ENCODE results near the gene TUBGCP6.

Gene TUBGCP6

DNA sequence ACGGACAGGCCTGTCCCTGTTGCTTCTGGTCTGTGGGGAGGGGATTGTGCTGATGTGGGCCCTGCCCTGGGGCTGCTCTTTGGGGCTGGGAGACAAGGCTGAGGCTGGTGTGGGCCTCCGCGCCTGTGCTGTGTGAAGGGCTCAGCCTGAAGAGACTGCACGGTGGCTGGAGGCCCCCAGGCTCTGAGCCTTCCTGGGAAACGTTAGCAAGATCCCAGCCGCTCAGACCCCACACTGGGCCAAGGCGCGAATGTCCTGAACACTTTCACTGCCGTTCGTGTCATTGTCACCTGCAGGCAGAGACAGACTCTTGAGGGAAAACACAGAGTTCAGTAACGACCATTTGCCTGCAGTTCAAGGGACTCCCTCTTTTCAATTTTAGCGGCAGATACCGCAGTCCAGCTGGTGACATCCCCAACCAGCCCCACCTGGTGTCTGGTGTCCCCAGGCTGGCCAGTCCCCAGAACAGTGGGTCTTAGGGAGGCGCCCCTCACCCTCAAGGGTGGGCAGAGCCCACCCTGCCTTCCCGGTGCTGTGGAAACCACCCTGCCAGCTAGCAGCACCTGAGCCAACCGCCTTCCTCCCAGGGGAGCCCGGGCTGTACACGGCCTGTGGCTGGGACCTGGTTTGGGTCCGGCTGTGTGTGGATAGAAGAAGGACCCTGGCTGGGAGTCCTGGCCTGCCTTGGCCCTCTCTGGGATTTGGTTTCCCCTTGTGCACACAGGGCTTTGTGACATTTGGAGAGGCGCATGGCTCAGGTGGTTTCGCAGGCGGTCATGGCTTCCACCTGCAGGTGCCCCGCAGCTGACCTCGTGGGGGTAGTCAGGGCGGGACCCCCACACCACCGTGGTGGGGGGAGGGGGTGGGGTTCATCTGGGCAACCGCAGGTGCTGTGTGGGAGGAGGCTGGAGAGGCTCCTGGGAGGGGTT is 68.6 kb downstream of the TUBGCP6 start:
- TF ChIP-seq, protein P1, sequence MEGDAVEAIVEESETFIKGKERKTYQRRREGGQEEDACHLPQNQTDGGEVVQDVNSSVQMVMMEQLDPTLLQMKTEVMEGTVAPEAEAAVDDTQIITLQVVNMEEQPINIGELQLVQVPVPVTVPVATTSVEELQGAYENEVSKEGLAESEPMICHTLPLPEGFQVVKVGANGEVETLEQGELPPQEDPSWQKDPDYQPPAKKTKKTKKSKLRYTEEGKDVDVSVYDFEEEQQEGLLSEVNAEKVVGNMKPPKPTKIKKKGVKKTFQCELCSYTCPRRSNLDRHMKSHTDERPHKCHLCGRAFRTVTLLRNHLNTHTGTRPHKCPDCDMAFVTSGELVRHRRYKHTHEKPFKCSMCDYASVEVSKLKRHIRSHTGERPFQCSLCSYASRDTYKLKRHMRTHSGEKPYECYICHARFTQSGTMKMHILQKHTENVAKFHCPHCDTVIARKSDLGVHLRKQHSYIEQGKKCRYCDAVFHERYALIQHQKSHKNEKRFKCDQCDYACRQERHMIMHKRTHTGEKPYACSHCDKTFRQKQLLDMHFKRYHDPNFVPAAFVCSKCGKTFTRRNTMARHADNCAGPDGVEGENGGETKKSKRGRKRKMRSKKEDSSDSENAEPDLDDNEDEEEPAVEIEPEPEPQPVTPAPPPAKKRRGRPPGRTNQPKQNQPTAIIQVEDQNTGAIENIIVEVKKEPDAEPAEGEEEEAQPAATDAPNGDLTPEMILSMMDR (IDR thresholded peaks at IDR 0.05; ENCODE audit: control insufficient read depth, extremely low read depth, insufficient read depth), result no peak
- no peak overlapping the region for H3K4me3 ChIP-seq (ENCODE audit: low read depth, low read length)
- DNase-seq (ENCODE audit: low read depth), result no peak

DNA sequence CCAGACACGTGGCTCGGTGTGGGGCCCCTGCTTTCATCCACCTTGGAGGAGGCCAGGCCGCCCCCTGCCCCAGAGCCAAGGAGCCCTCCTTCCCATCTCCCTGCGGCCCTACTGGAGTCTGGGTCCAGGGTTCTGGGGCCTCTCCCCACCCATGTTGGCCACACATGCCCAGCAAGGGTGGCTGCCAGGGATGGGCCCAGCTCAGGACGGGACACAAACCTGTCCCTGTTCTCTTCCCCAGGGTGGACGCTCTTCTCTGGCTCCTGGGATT is 69.7 kb downstream of the TUBGCP6 start:
- no peak for DNase-seq (ENCODE audit: low read depth)
- no peak overlapping the region for H3K4me3 ChIP-seq (ENCODE audit: low read depth, low read length)
- TF ChIP-seq, protein P1 (IDR thresholded peaks at IDR 0.05; ENCODE audit: control insufficient read depth, extremely low read depth, insufficient read depth), result no peak

DNA sequence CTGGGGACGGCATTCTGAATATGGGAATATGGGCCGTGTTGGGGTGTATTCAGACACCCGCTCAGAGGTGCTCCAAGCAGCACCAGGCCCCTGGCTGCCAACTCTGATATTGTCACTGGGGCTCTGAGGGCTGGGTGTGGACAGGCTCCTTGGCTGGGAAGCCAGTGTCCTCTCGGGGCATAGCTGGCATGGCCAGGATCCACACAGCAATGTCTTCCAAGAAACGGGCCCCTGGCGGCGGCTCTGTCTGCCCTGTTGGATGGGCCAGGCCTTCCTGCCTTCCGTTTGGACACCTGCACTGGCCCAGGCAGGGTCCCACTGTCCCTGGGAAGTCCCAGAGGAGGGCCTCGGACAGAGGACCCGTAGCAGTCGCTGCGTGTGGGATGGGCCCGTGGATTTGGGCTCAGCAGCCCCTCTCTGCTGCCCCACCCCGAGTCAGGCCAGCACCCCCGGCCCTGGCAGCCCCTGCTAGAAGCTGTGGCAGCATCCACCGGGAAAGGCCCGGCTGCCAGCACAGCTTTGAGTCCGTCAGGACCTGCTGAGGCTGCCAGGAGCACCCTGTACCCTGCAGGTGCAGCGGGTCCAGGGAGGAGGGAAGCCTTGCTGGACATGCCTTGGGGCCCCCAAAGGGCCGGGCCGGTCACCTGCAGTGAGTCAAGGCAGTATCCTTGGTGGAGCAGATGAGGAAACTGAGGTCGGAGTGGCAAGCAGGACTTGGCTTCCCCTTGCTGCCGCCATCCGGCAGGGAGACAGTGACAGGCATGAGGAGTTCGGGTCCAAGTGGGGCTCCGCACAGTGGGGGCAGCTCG is 70.2 kb downstream of the TUBGCP6 start:
- TF ChIP-seq, protein P1 (IDR thresholded peaks at IDR 0.05; ENCODE audit: control insufficient read depth, extremely low read depth, insufficient read depth), result no peak
- H3K4me3 ChIP-seq (ENCODE audit: low read depth, low read length), result no peak overlapping the region
- no peak for DNase-seq (ENCODE audit: low read depth)

DNA sequence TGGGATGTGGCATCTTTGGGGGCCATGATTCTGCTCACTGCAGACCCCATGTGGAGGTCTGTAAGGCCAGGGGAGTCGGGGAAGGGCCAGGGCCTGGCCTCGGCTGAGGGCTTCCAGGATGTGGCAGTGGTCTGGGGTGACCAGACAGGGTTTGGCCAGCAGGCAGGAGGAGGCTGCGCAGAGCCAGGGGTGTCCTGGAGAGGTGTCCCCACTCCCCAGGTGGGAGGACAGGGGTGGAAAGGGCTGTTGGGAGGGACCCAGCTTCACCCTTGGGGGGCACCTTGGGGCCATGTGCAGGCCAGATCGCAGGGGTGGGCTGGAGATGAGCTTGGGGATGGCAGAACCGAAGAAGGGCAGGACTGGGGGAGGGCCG is 70.9 kb downstream of the TUBGCP6 start:
- DNase-seq (ENCODE audit: low read depth), result no peak
- no peak overlapping the region for H3K4me3 ChIP-seq (ENCODE audit: low read depth, low read length)
- TF ChIP-seq, protein P1 (IDR thresholded peaks at IDR 0.05; ENCODE audit: control insufficient read depth, extremely low read depth, insufficient read depth), result no peak

DNA sequence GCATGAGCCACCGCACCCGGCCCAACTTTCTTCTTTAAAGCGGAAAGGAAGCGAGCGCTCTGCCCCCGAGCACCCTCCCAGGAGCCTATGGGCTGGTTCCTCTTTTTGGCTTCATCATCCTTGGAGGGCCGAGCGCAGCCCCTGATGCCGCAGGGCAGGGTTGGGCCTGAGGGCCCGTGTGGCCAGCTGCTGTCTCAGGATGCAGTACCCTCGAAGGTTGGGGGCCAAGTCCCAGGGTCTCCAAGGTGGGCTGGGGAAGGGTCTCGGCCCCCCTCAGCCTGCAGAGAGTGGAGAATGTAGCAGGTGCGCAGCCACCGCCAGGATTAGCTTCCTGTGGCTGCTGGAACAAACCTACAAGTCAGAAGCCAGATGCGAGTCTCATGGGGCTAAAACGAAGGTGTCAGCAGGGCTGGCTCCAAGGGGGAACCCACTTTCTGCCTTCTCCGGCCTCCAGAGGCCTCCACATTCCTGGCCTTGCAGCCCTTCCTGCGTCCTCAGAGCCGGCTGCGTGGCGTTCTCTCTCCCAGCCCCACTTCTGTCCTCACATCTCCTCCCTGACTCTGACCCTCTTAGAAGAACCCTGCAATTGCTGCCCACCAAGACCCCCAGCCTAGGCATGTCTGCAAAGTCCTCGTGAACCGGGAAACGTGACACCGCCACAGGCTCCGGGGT is 71.4 kb downstream of the TUBGCP6 start:
- no peak for DNase-seq (ENCODE audit: low read depth)
- H3K4me3 ChIP-seq (ENCODE audit: low read depth, low read length), result no peak overlapping the region
- TF ChIP-seq, protein P1 (IDR thresholded peaks at IDR 0.05; ENCODE audit: control insufficient read depth, extremely low read depth, insufficient read depth), result no peak

DNA sequence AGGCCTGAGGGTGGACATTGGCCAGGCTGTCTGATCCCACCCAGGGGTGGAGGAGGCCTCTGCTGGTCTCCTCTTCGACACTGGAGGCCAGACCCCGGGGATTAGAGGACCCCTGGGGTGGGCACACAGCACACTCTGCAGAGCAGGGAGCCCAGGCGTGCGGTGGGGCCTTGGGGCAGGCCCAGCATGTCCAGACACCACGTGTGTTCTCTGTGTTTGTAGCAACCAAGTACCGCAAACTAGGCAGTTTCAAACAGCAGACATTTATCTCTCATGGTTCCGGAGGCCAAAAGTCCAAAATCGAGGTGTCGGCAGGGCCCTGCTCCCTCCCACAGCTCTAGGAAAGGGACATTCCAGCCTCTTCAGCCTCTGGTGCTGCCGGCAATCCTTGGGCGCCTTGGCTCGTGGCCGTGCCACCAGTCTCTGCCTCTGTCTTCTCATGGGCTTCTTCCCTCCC is 72.8 kb downstream of the TUBGCP6 start:
- DNase-seq (ENCODE audit: low read depth), result no peak
- H3K4me3 ChIP-seq (ENCODE audit: low read depth, low read length), result no peak overlapping the region
- TF ChIP-seq, protein P1 (IDR thresholded peaks at IDR 0.05; ENCODE audit: control insufficient read depth, extremely low read depth, insufficient read depth), result no peak
